ENCODE data around the gene TBC1D19. TPM values are rescaled to one million over a fixed set of nuclear protein-coding genes. Genes with fewer than 3 reads are reported as not detected.

TBC1D19 gene
- total RNA-seq, 1 experiment from 2014 or later = 19.1 TPM

DNA sequence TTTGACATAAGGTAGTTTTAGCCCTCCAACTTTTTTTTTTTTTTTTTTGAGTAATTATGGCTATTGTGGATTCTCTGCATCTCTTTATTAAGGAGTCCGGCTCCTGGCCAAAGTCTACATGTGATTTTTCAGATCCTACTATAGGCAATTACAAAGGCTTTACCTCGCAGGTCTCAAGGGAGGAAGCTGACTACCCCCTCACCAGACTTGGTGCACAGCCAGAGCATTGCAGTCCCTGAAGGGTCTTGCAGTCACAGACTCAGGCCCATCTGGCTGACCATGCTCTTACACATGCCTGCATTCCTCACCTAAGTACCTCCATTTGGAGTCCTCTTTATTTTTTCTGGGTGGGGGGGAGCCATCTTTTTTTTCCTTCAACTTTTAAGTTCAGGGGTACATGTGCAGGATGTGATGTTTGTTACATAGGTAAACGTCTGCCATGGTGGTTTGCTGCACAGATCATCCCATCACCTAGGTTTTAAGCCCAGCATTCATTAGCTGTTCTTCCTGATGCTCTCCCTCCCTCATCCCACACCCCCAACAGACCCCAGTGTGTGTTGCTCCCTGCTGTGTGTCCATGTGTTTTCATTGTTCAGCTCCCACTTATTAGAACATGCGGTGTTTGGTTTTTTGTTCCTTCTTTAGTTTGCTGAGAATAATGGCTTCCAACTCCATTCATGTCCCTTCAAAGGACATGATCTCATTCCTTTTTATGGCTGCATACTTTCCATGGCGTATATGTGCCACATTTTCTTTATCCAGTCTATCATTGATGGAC is 188.4 kb downstream of the TBC1D19 start:
- intact Hi-C loops (cut with micrococcal nuclease; ENCODE audit: unreplicated experiment) = no loop called here
- ChIA-PET POLR2A (no interaction called here), CTCF (no interaction called here)
- no peak for DNase-seq
- no peaks in the 10 kb centered on the region for H3K4me1 ChIP-seq
- Mint-ChIP-seq H3K4me3 (ENCODE audit: unreplicated experiment) (no peak overlapping the region), H3K4me1 (ENCODE audit: low read depth, unreplicated experiment) (no peaks in the 10 kb centered on the region), H3K9me3 (ENCODE audit: unreplicated experiment) (peaks cover 15% of the 10 kb centered on the region), H3K36me3 (ENCODE audit: insufficient read depth, unreplicated experiment) (peaks cover 18% of the 10 kb centered on the region), H3K27me3 (ENCODE audit: insufficient read depth, unreplicated experiment) (no peaks in the 10 kb centered on the region), H3K27ac (ENCODE audit: unreplicated experiment) (no peak overlapping the region)
- H3K9me3 ChIP-seq = 0 out of 2 replicates have a peak, but pooled peaks cover 8% of the 10 kb centered on the region
- no peaks in the 10 kb centered on the region for H3K27me3 ChIP-seq (replicated peaks; ENCODE audit: control insufficient read depth, insufficient read depth, low read length)
- BruUV-seq (replicated peaks) = no TSS peak
- TF ChIP-seq CTCF (IDR thresholded peaks at IDR 0.05; ENCODE audit: insufficient read depth in 1 of 2, low read depth in 1 of 2, low read length in 1 of 2, severe bottlenecking in 1 of 2, unreplicated experiment in 1 of 2) = no peak
- no peak overlapping the region for H3K4me3 ChIP-seq (ENCODE audit: low read depth, low read length)
- no peaks in the 10 kb centered on the region for H3K36me3 ChIP-seq (ENCODE audit: control insufficient read depth, insufficient read depth, low read length)

- no peaks in the 10 kb centered on the region for H3K27me3 ChIP-seq (replicated peaks; ENCODE audit: control insufficient read depth, insufficient read depth, low read length)
- intact Hi-C loops (cut with micrococcal nuclease; ENCODE audit: unreplicated experiment) = no loop called here
- no peak overlapping the region for H3K4me3 ChIP-seq (ENCODE audit: low read depth, low read length)
- BruUV-seq (replicated peaks) = no TSS peak
- no peaks in the 10 kb centered on the region for H3K36me3 ChIP-seq (ENCODE audit: control insufficient read depth, insufficient read depth, low read length)
- ChIA-PET CTCF (no interaction called here), POLR2A (no interaction called here)
- H3K9me3 Mint-ChIP-seq (ENCODE audit: unreplicated experiment) = peaks cover 5% of the 10 kb centered on the region
- no peaks in the 10 kb centered on the region for H3K27me3 Mint-ChIP-seq (ENCODE audit: insufficient read depth, unreplicated experiment)
- 0 out of 2 replicates have a peak, but pooled peaks cover 5% of the 10 kb centered on the region for H3K9me3 ChIP-seq
- H3K36me3 Mint-ChIP-seq (ENCODE audit: insufficient read depth, unreplicated experiment) = no peaks in the 10 kb centered on the region
- no peaks in the 10 kb centered on the region for H3K4me1 ChIP-seq
- no peak overlapping the region for H3K4me3 Mint-ChIP-seq (ENCODE audit: unreplicated experiment)
- no peak for TF ChIP-seq CTCF (IDR thresholded peaks at IDR 0.05; ENCODE audit: insufficient read depth in 1 of 2, low read depth in 1 of 2, low read length in 1 of 2, severe bottlenecking in 1 of 2, unreplicated experiment in 1 of 2)
- H3K4me1 Mint-ChIP-seq (ENCODE audit: low read depth, unreplicated experiment) = no peaks in the 10 kb centered on the region
- no peak overlapping the region for H3K27ac Mint-ChIP-seq (ENCODE audit: unreplicated experiment)
- no peak for DNase-seq
Observed at GRCh38 chr4:26779224-26779623, 195.3 kb downstream of the TBC1D19 start.

- Histone ChIP-seq H3K36me3 (ENCODE audit: control insufficient read depth, insufficient read depth, low read length) (no peaks in the 10 kb centered on the region), H3K4me3 (ENCODE audit: low read depth, low read length) (no peak overlapping the region), H3K9me3 (0 out of 2 replicates have a peak, but pooled peaks cover under 1% of the 10 kb centered on the region), H3K4me1 (no peaks in the 10 kb centered on the region), H3K27me3 (replicated peaks; ENCODE audit: control insufficient read depth, insufficient read depth, low read length) (no peaks in the 10 kb centered on the region)
- Mint-ChIP-seq H3K4me3 (ENCODE audit: unreplicated experiment) (no peak overlapping the region), H3K27ac (ENCODE audit: unreplicated experiment) (no peak overlapping the region), H3K36me3 (ENCODE audit: insufficient read depth, unreplicated experiment) (no peaks in the 10 kb centered on the region), H3K4me1 (ENCODE audit: low read depth, unreplicated experiment) (no peaks in the 10 kb centered on the region), H3K27me3 (ENCODE audit: insufficient read depth, unreplicated experiment) (no peaks in the 10 kb centered on the region), H3K9me3 (ENCODE audit: unreplicated experiment) (peaks cover under 1% of the 10 kb centered on the region)
- intact Hi-C loops (cut with micrococcal nuclease; ENCODE audit: unreplicated experiment) = loop anchor here (10.0 kb wide), 1 partner anchor 235 kb away; no protein-coding TSS in a partner anchor
- no peak for DNase-seq
- ChIA-PET CTCF (no interaction called here), POLR2A (no interaction called here)
- BruUV-seq (replicated peaks) = no TSS peak
- no peak for TF ChIP-seq CTCF (IDR thresholded peaks at IDR 0.05; ENCODE audit: insufficient read depth in 1 of 2, low read depth in 1 of 2, low read length in 1 of 2, severe bottlenecking in 1 of 2, unreplicated experiment in 1 of 2)
Observed at GRCh38 chr4:26779674-26780073, 195.8 kb downstream of the TBC1D19 start.

Measured in Caco-2 (cell line).